Stimulated activated naive CD8-positive, alpha-beta T cell treated with anti-CD3 and anti-CD28 coated beads, Interleukin-15, amount 100 ng/mL, for 72 hours (primary cell): ENCODE results near the gene MRS2.

Source experiments
- ATAC-seq: fragments of 150-1000 bp; cut with Tn5 transposase; 2 replicates; pipeline ENCODE4 v1.10.0; 2021; ENCODE audit warnings: mild to moderate bottlenecking, moderate library complexity
- DNase-seq, 2 donors: peaks; one replicate each; pipeline ENCODE4 v3.0.0; 2021 to 2022
- H3K27ac Mint-ChIP-seq, 2 donors: one replicate each; pipeline ENCODE4 v1.8.0; 2022; ENCODE audit warnings: mild to moderate bottlenecking in 2 of 2, mixed read lengths in 2 of 2, moderate library complexity in 2 of 2
- H3K27me3 Mint-ChIP-seq: one replicate; pipeline ENCODE4 v1.8.0; 2022; ENCODE audit warnings: mixed read lengths
- H3K4me1 Mint-ChIP-seq: one replicate; pipeline ENCODE4 v1.8.0; 2022; ENCODE audit warnings: mild to moderate bottlenecking, mixed read lengths
- H3K4me3 Mint-ChIP-seq, 2 donors: one replicate each; pipeline ENCODE4 v1.8.0; 2022; ENCODE audit warnings: mild to moderate bottlenecking in 2 of 2, mixed read lengths in 2 of 2, moderate library complexity in 1 of 2
- H3K9me3 Mint-ChIP-seq, 2 donors: one replicate each; pipeline ENCODE4 v1.8.0; 2022; ENCODE audit warnings: mixed read lengths in 2 of 2

Gene MRS2

GRCh38 chr6:24440897-24441598, 38.3 kb downstream of the MRS2 start:
- Mint-ChIP-seq H3K4me3 (no peak overlapping the region), H3K4me1 (no peaks in the 10 kb centered on the region), H3K9me3 (no peaks in the 10 kb centered on the region), H3K27ac (no peak overlapping the region), H3K27me3 (no peaks in the 10 kb centered on the region)
- ATAC-seq = no peak
- no peak for DNase-seq

GRCh38 chr6:24441599-24441904, 38.8 kb downstream of the MRS2 start:
- DNase-seq (no peak), ATAC-seq (no peak)
- Mint-ChIP-seq H3K4me1 (no peaks in the 10 kb centered on the region), H3K9me3 (no peaks in the 10 kb centered on the region), H3K27me3 (no peaks in the 10 kb centered on the region), H3K27ac (no peak overlapping the region), H3K4me3 (no peak overlapping the region)

- ATAC-seq (no peak), DNase-seq (no peak)
- Mint-ChIP-seq H3K4me1 (no peaks in the 10 kb centered on the region), H3K9me3 (no peaks in the 10 kb centered on the region), H3K27ac (no peak overlapping the region), H3K27me3 (no peaks in the 10 kb centered on the region), H3K4me3 (no peak overlapping the region)
Observed at GRCh38 chr6:24444588-24444987, 41.9 kb downstream of the MRS2 start.

- Mint-ChIP-seq H3K27ac (no peak overlapping the region), H3K4me1 (no peaks in the 10 kb centered on the region), H3K9me3 (no peaks in the 10 kb centered on the region), H3K27me3 (no peaks in the 10 kb centered on the region), H3K4me3 (no peak overlapping the region)
- ATAC-seq (no peak), DNase-seq (no peak)
Observed at GRCh38 chr6:24445704-24446103, 43.0 kb downstream of the MRS2 start.

GRCh38 chr6:24446670-24447069, 43.9 kb downstream of the MRS2 start:
- no peak overlapping the region for H3K27ac Mint-ChIP-seq
- no peaks in the 10 kb centered on the region for H3K4me1 Mint-ChIP-seq
- H3K9me3 Mint-ChIP-seq = no peaks in the 10 kb centered on the region

GRCh38 chr6:24448396-24448795, 45.7 kb downstream of the MRS2 start:
- Mint-ChIP-seq H3K9me3 (no peaks in the 10 kb centered on the region), H3K27me3 (no peaks in the 10 kb centered on the region), H3K4me3 (no peak overlapping the region), H3K4me1 (no peaks in the 10 kb centered on the region), H3K27ac (no peak overlapping the region)
- DNase-seq = no peak
- ATAC-seq = no peak

More at GRCh38 chr6:24446670-24447069, 43.9 kb downstream of the MRS2 start:
- DNase-seq (no peak), ATAC-seq (no peak)
- Mint-ChIP-seq H3K4me3 (no peak overlapping the region), H3K27me3 (no peaks in the 10 kb centered on the region)

GRCh38 chr6:24448828-24449525, 46.2 kb downstream of the MRS2 start:
- H3K4me3 Mint-ChIP-seq = no peak overlapping the region
- H3K4me1 Mint-ChIP-seq = no peaks in the 10 kb centered on the region
- H3K27me3 Mint-ChIP-seq = no peaks in the 10 kb centered on the region
- H3K9me3 Mint-ChIP-seq = no peaks in the 10 kb centered on the region
- DNase-seq = no peak
- no peak overlapping the region for H3K27ac Mint-ChIP-seq
- ATAC-seq = no peak

- H3K4me3 Mint-ChIP-seq = no peak overlapping the region
- H3K27ac Mint-ChIP-seq = no peak overlapping the region
- ATAC-seq = no peak
- H3K27me3 Mint-ChIP-seq = no peaks in the 10 kb centered on the region
- DNase-seq = no peak
- no peaks in the 10 kb centered on the region for H3K9me3 Mint-ChIP-seq
- H3K4me1 Mint-ChIP-seq = no peaks in the 10 kb centered on the region
Observed at GRCh38 chr6:24451581-24452388, 49.0 kb downstream of the MRS2 start.

GRCh38 chr6:24453921-24454320, 51.2 kb downstream of the MRS2 start:
- DNase-seq (no peak), ATAC-seq (no peak)
- Mint-ChIP-seq H3K4me1 (no peaks in the 10 kb centered on the region), H3K27ac (peak overlapping the region in 1 of 2 donors; percentile 34), H3K27me3 (no peaks in the 10 kb centered on the region), H3K4me3 (no peak overlapping the region), H3K9me3 (no peaks in the 10 kb centered on the region)

GRCh38 chr6:24454452-24454851, 51.7 kb downstream of the MRS2 start:
- peak overlapping the region in 1 of 2 donors; percentile 34 for H3K27ac Mint-ChIP-seq
- no peaks in the 10 kb centered on the region for H3K27me3 Mint-ChIP-seq
- ATAC-seq (no peak), DNase-seq (no peak)
- H3K9me3 Mint-ChIP-seq = no peaks in the 10 kb centered on the region
- no peaks in the 10 kb centered on the region for H3K4me1 Mint-ChIP-seq
- H3K4me3 Mint-ChIP-seq = no peak overlapping the region

GRCh38 chr6:24455061-24455460, 52.3 kb downstream of the MRS2 start:
- H3K27ac Mint-ChIP-seq = no peak overlapping the region
- H3K4me1 Mint-ChIP-seq = no peaks in the 10 kb centered on the region
- H3K4me3 Mint-ChIP-seq = no peak overlapping the region
- DNase-seq (no peak), ATAC-seq (no peak)
- H3K27me3 Mint-ChIP-seq = no peaks in the 10 kb centered on the region
- no peaks in the 10 kb centered on the region for H3K9me3 Mint-ChIP-seq

- ATAC-seq (no peak), DNase-seq (no peak)
- H3K27ac Mint-ChIP-seq = no peak overlapping the region
- H3K27me3 Mint-ChIP-seq = no peaks in the 10 kb centered on the region
- no peak overlapping the region for H3K4me3 Mint-ChIP-seq
- H3K9me3 Mint-ChIP-seq = no peaks in the 10 kb centered on the region
- H3K4me1 Mint-ChIP-seq = no peaks in the 10 kb centered on the region
Observed at GRCh38 chr6:24458134-24458533, 55.4 kb downstream of the MRS2 start.

- no peaks in the 10 kb centered on the region for H3K4me1 Mint-ChIP-seq
Observed at GRCh38 chr6:24458941-24459340, 56.2 kb downstream of the MRS2 start.

GRCh38 chr6:24460966-24461365, 58.2 kb downstream of the MRS2 start:
- ATAC-seq (no peak), DNase-seq (no peak)
- Mint-ChIP-seq H3K4me3 (no peak overlapping the region), H3K4me1 (no peaks in the 10 kb centered on the region), H3K27ac (no peak overlapping the region), H3K9me3 (no peaks in the 10 kb centered on the region), H3K27me3 (no peaks in the 10 kb centered on the region)

More at GRCh38 chr6:24458941-24459340, 56.2 kb downstream of the MRS2 start:
- DNase-seq (no peak), ATAC-seq (no peak)
- Mint-ChIP-seq H3K27ac (peak overlapping the region in 1 of 2 donors; percentile 68), H3K9me3 (no peaks in the 10 kb centered on the region), H3K4me3 (no peak overlapping the region), H3K27me3 (no peaks in the 10 kb centered on the region)

- ATAC-seq (no peak), DNase-seq (no peak)
- Mint-ChIP-seq H3K27ac (no peak overlapping the region), H3K9me3 (no peaks in the 10 kb centered on the region), H3K27me3 (no peaks in the 10 kb centered on the region), H3K4me3 (no peak overlapping the region), H3K4me1 (no peaks in the 10 kb centered on the region)
Observed at GRCh38 chr6:24464253-24465038, 61.7 kb downstream of the MRS2 start.
